Mesothelial cell of epicardium (in vitro differentiated cells): ENCODE results near the gene KIF2A. TPM values are rescaled to one million over a fixed set of nuclear protein-coding genes. Genes with fewer than 3 reads are reported as not detected.
"Not testable (repeated sequence)": the region's sequence is repeated elsewhere in the genome, so short reads cannot be mapped to it uniquely, and the experiment has no call there.

Source experiments
- DNase-seq, 2 experiments: peaks; one replicate each; pipeline ENCODE4 v3.0.0; 2021; ENCODE audit warnings: low spot score in 2 of 2; ENCODE audit not compliant: unreplicated experiment in 2 of 2
- H3K27ac Mint-ChIP-seq: 2 replicates; pipeline ENCODE4 v1.8.0; 2021; ENCODE audit warnings: mixed read lengths
- H3K27me3 Mint-ChIP-seq: 2 replicates; pipeline ENCODE4 v1.8.0; 2021; ENCODE audit warnings: low read depth, mixed read lengths
- H3K36me3 Mint-ChIP-seq: 2 replicates; pipeline ENCODE4 v1.8.0; 2021; ENCODE audit warnings: mixed read lengths
- H3K4me1 Mint-ChIP-seq: 2 replicates; pipeline ENCODE4 v1.8.0; 2021; ENCODE audit warnings: mixed read lengths
- H3K4me3 Mint-ChIP-seq: 2 replicates; pipeline ENCODE4 v1.8.0; 2021; ENCODE audit warnings: mild to moderate bottlenecking, moderate library complexity, mixed read lengths
- H3K9me3 Mint-ChIP-seq: 2 replicates; pipeline ENCODE4 v1.8.0; 2021; ENCODE audit warnings: mixed read lengths
- total RNA-seq: library from RNA; stranded (reverse); gene quantifications from 3 replicates; pipeline ENCODE4 v1.2.1, GENCODE V29; 2021
- TF ChIP-seq, protein P1 (sequence below): fragments of 200-600 bp; sonication (generic); IDR thresholded peaks from one replicate; pipeline ENCODE4 v1.5.0; 2021; ENCODE audit warnings: antibody characterized with exemption; ENCODE audit not compliant: unreplicated experiment

The KIF2A gene
- total RNA-seq, 1 donor from 2014 or later, result 56.9 TPM

DNA sequence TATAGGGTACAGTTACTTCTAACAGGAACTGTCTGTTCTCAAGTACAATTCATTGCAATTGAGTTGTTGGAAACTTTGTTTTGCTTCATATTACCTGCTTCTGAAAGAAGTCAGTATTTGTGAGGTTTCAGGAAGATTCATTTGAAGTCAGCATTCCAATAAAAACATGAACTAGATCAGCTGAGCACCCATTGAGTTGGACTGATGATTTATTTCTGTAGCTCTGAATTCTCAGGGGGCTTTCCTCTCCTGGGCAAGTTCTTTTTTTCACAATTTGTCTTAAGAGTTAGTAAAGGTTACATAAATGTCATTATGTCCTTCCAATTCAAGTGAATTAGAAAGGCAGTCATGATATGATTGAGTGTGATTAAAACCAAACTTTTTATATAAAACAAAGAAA, 16.2 kb upstream of the KIF2A start:
- H3K4me1 Mint-ChIP-seq, result no peaks in the 10 kb centered on the region
- H3K36me3 Mint-ChIP-seq, result no peaks in the 10 kb centered on the region
- no peak overlapping the region for H3K27ac Mint-ChIP-seq
- peaks cover 3% of the 10 kb centered on the region for H3K27me3 Mint-ChIP-seq
- TF ChIP-seq, protein P1, sequence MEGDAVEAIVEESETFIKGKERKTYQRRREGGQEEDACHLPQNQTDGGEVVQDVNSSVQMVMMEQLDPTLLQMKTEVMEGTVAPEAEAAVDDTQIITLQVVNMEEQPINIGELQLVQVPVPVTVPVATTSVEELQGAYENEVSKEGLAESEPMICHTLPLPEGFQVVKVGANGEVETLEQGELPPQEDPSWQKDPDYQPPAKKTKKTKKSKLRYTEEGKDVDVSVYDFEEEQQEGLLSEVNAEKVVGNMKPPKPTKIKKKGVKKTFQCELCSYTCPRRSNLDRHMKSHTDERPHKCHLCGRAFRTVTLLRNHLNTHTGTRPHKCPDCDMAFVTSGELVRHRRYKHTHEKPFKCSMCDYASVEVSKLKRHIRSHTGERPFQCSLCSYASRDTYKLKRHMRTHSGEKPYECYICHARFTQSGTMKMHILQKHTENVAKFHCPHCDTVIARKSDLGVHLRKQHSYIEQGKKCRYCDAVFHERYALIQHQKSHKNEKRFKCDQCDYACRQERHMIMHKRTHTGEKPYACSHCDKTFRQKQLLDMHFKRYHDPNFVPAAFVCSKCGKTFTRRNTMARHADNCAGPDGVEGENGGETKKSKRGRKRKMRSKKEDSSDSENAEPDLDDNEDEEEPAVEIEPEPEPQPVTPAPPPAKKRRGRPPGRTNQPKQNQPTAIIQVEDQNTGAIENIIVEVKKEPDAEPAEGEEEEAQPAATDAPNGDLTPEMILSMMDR, result no peak
- peaks cover 28% of the 10 kb centered on the region for H3K9me3 Mint-ChIP-seq
- no peak for DNase-seq
- no peak overlapping the region for H3K4me3 Mint-ChIP-seq

DNA sequence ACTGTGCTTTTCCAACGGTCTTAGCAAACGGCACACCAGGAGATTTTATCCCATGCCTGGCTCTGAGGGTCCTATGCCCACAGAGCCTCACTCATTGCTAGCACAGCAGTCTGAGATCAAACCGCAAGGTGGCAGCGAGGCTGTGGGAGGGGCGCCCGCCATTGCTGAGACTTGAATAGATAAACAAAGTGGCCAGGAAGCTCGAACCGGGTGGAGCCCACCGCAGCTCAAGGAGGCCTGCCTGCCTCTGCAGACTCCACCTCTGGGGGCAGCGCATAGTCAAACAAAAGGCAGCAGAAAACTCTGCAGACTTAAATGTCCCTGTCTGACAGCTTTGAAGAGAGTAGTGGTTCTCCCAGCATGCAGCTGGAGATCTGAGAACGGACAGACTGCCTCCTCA, 14.2 kb upstream of the KIF2A start:
- not testable (repeated sequence) for H3K4me1 Mint-ChIP-seq, H3K36me3 Mint-ChIP-seq, H3K27ac Mint-ChIP-seq, H3K4me3 Mint-ChIP-seq, H3K27me3 Mint-ChIP-seq, DNase-seq
- H3K9me3 Mint-ChIP-seq, result peaks cover 20% of the 10 kb centered on the region

GRCh38 chr5:62296998-62297397, 9.0 kb upstream of the KIF2A start:
- DNase-seq, result no peak
- H3K9me3 Mint-ChIP-seq, result peaks cover 20% of the 10 kb centered on the region
- no peak overlapping the region for H3K4me3 Mint-ChIP-seq
- TF ChIP-seq, protein P1, result no peak
- H3K27ac Mint-ChIP-seq, result no peak overlapping the region
- H3K4me1 Mint-ChIP-seq, result peaks cover 8% of the 10 kb centered on the region
- H3K27me3 Mint-ChIP-seq, result no peaks in the 10 kb centered on the region
- no peaks in the 10 kb centered on the region for H3K36me3 Mint-ChIP-seq

GRCh38 chr5:62298118-62298517, 7.9 kb upstream of the KIF2A start:
- Mint-ChIP-seq H3K4me1 (peaks cover 8% of the 10 kb centered on the region), H3K36me3 (no peaks in the 10 kb centered on the region), H3K9me3 (peaks cover 12% of the 10 kb centered on the region), H3K4me3 (no peak overlapping the region), H3K27me3 (no peaks in the 10 kb centered on the region), H3K27ac (no peak overlapping the region)
- DNase-seq, result no peak
- TF ChIP-seq, protein P1, result no peak

GRCh38 chr5:62299101-62299500, 6.9 kb upstream of the KIF2A start:
- DNase-seq, result no peak
- peaks cover 7% of the 10 kb centered on the region for H3K9me3 Mint-ChIP-seq
- H3K36me3 Mint-ChIP-seq, result no peaks in the 10 kb centered on the region
- no peaks in the 10 kb centered on the region for H3K27me3 Mint-ChIP-seq
- no peak overlapping the region for H3K27ac Mint-ChIP-seq
- H3K4me1 Mint-ChIP-seq, result peaks cover 8% of the 10 kb centered on the region
- TF ChIP-seq, protein P1, result no peak
- no peak overlapping the region for H3K4me3 Mint-ChIP-seq

DNA sequence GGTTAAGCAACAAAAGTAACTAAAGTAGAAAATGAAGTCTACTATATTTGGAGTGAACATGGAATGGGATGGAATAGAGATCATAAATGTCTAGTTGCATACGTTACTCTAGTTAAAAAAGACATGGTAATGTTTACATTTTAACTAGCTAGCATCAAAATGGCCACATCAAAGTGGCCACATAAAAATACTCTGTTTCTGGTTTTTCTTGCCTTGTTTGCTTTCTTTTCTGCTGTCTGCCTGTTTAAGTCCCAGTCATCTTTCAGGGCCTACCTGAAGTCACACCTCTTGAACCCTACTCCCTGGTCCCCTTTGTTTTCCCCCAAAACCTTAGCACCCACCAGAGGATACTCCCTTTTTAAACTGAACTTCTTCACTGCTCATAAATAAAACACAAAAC, 6.4 kb upstream of the KIF2A start:
- TF ChIP-seq, protein P1, result no peak
- Mint-ChIP-seq H3K36me3 (no peaks in the 10 kb centered on the region), H3K27ac (no peak overlapping the region), H3K27me3 (no peaks in the 10 kb centered on the region), H3K4me1 (peaks cover 8% of the 10 kb centered on the region), H3K4me3 (no peak overlapping the region), H3K9me3 (peaks cover 3% of the 10 kb centered on the region)
- DNase-seq, result no peak
